Epithelial cell of proximal tubule (primary cell): Measurements from ENCODE around the gene SLC37A2. TPM values are rescaled to one million over a fixed set of nuclear protein-coding genes. Genes with fewer than 3 reads are reported as not detected.

ENCODE experiments used
- DNase-seq: peaks from one replicate; pipeline ENCODE4 v3.0.0-alpha.2; 2011; ENCODE audit warnings: low read depth
- H3K4me3 ChIP-seq: 2 replicates; pipeline ENCODE4 v1.5.1; 2011; ENCODE audit warnings: low read depth, mild to moderate bottlenecking, low read length
- total RNA-seq: library from RNA; depleted of rRNA; stranded (reverse); fragments of >200 nt; gene quantifications from 2 replicates; pipeline ENCODE4 v1.2.3, GENCODE V29; 2015
- TF ChIP-seq, protein P1 (sequence below): conservative IDR thresholded peaks from 2 replicates; pipeline ENCODE4 v1.5.1; 2012; ENCODE audit warnings: low read depth, mild to moderate bottlenecking, low read length

The SLC37A2 gene
- total RNA-seq, 1 donor from 2014 or later, result 2.7 TPM

DNA sequence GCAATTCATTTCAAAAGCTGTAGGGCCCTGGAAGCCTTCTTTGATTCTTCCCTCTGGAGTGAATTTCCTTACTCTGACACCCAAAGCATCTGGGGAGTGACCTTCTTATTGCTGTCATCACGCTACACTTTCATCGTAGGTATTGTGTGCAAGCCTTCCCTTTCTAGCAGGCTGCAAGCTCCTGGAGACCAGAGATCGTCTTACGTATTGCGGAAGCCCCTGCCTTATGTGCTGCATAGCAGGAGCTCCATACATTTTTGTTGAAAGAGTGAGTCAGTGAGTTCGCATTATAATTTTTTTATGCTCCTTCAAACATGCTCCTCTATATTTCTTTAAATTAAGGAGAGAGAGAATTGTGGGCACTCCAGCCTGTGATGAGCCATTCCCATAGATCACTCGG is 69.5 kb downstream of the SLC37A2 start:
- no peak for DNase-seq
- no peak overlapping the region for H3K4me3 ChIP-seq
- TF ChIP-seq, protein P1, sequence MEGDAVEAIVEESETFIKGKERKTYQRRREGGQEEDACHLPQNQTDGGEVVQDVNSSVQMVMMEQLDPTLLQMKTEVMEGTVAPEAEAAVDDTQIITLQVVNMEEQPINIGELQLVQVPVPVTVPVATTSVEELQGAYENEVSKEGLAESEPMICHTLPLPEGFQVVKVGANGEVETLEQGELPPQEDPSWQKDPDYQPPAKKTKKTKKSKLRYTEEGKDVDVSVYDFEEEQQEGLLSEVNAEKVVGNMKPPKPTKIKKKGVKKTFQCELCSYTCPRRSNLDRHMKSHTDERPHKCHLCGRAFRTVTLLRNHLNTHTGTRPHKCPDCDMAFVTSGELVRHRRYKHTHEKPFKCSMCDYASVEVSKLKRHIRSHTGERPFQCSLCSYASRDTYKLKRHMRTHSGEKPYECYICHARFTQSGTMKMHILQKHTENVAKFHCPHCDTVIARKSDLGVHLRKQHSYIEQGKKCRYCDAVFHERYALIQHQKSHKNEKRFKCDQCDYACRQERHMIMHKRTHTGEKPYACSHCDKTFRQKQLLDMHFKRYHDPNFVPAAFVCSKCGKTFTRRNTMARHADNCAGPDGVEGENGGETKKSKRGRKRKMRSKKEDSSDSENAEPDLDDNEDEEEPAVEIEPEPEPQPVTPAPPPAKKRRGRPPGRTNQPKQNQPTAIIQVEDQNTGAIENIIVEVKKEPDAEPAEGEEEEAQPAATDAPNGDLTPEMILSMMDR, result no peak

DNA sequence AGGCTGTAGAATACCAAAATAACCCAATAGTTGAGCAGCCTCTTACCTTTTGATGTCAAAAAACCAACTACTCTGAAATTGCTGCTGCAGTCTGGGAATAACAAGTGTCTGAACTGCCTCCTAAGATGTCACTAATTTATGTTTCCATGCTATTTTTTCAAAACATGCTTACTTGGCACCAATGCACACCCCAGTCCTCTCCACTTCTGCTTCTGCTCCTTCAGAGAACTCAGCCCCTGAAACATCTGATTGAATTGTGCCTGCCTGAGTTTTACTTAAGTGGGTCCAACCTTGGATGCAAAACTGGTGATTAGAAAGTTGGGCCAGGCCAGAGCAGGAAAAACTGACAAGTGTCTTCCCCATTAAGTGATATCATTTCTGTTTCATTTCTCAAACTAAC is 72.9 kb downstream of the SLC37A2 start:
- TF ChIP-seq, protein P1, result no peak
- no peak overlapping the region for H3K4me3 ChIP-seq
- no peak for DNase-seq

DNA sequence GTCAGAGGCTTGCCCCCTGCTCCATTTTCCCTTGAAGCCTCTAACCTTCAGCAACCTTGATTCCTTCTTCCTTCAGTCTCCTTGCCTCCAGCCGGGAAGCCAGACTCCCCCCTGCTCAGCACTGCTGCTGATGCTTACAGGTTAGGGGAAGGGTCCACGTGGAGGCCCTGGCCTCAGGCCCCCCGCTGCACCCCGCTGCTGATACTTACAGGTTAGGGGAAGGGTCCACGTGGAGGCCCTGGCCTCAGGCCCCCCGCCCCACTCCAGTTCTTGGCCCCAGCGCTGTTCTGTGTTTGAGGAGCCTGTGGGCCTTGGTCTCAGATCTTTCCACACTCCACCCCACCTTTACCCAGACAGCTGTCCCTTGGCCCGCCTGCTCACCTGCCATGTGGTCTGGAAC is 75.9 kb downstream of the SLC37A2 start:
- TF ChIP-seq, protein P1, result no peak
- H3K4me3 ChIP-seq, result no peak overlapping the region
- no peak for DNase-seq

DNA sequence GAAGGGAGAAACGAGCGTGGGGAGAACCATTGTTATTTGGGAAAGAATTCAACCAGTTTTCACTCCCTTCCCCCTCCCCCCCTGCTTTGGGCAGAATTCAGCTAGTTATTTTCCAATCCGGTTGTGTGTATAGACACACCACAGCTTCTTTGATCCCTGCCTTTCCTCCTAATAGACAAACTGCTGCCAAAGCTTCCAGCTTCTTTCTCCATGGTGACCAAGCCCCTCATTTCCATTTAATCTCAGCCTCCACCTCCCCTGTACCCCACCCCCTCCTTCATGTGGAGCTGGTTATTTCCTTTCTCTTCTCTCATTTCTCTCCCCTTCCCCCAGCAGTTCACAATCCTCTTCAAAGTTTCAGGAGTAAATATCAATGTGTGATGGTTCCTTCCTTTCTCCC is 76.7 kb downstream of the SLC37A2 start:
- H3K4me3 ChIP-seq, result no peak overlapping the region
- TF ChIP-seq, protein P1, result no peak
- no peak for DNase-seq

Other genes starting within 250 kb of the SLC37A2 start
- gene ROBO3, start 197.9 kb upstream of the SLC37A2 start, total RNA-seq, result 18.9 and 30.6 TPM in 2 replicates
- gene ROBO4, start 165.4 kb upstream of the SLC37A2 start, total RNA-seq, result 1.4 and 1.9 TPM in 2 replicates
- gene HEPN1, start 144.1 kb upstream of the SLC37A2 start, total RNA-seq, result not detected in 2 replicates
- under 0.01 TPM in 1 of 2 replicates, not detected in the other for gene HEPACAM, start 127.3 kb upstream of the SLC37A2 start, total RNA-seq
- 3.3 and 3.4 TPM in 2 replicates for gene CCDC15, start 109.1 kb upstream of the SLC37A2 start, total RNA-seq
- gene TMEM218, start 48.3 kb downstream of the SLC37A2 start, total RNA-seq, result 8.2 and 19.7 TPM in 2 replicates
- gene PKNOX2, start 101.4 kb downstream of the SLC37A2 start, total RNA-seq, result 0.14 TPM in 1 of 2 replicates, not detected in the other